GM12878 (cell line): ENCODE results near the gene CNKSR3. TPM values are rescaled to one million over a fixed set of nuclear protein-coding genes. Genes with fewer than 3 reads are reported as not detected.

Source experiments
- ATAC-seq: fragments of 200-7000 bp; cut with Tn5 transposase; 3 replicates; pipeline ENCODE4 v1.9.1; 2020; ENCODE audit warnings: mild to moderate bottlenecking, moderate library complexity
- BruUV-seq: library from RNA; stranded (reverse); fragments of 400-500 nt; replicated peaks from 2 replicates; lab custom pipeline; 2021; lab: Mats Ljungman, UMichigan
- CTCF ChIA-PET: fragments of 300-600 bp; sonication (Branson Sonifier 250); formaldehyde crosslinking; extraction: SDS; loops from one replicate; lab custom pipeline; 2021; ENCODE audit warnings: inconsistent platforms; lab: Yijun Ruan, JAX
- POLR2A ChIA-PET: fragments of 350-600 bp; formaldehyde crosslinking; extraction: SDS; loops from one replicate; lab custom pipeline; 2021; ENCODE audit warnings: inconsistent platforms; lab: Charles Lee
- RAD21 ChIA-PET: fragments of 300-600 bp; sonication (Branson Sonifier 250); formaldehyde crosslinking; loops from one replicate; lab custom pipeline; 2023; ENCODE audit warnings: antibody characterized with exemption; ENCODE audit not compliant: unreplicated experiment; lab: Charles Lee
- SMC1A ChIA-PET: fragments of 300-600 bp; sonication (Branson Sonifier 250); formaldehyde crosslinking; loops from one replicate; lab custom pipeline; 2023; ENCODE audit not compliant: unreplicated experiment, uncharacterized antibody; lab: Charles Lee
- DNase-seq: peaks from one replicate; pipeline ENCODE4 v3.0.0-alpha.2; 2011; ENCODE audit warnings: low read depth, low spot score
- FAIRE-seq: peaks from 3 replicates; lab custom pipeline; 2011; peaks lifted over from hg19 to GRCh38; lab: Jason Lieb, UNC
- H2AFZ ChIP-seq: 2 replicates; pipeline ENCODE4 v1.6.0; 2011; ENCODE audit warnings: low read depth, low read length, control low read depth; ENCODE audit not compliant: control insufficient read depth
- H3K27ac ChIP-seq: 2 replicates; pipeline ENCODE4 v1.5.1; 2011; ENCODE audit warnings: control low read depth; ENCODE audit not compliant: control insufficient read depth, insufficient read depth
- H3K27me3 ChIP-seq, 2 experiments: replicated peaks in 1 of 2; 2 replicates each; pipeline versions ENCODE4 v1.6.0 to v1.6.1; 2011; ENCODE audit warnings: low read length in 1 of 2; ENCODE audit not compliant: control insufficient read depth in 2 of 2, insufficient read depth in 2 of 2
- H3K36me3 ChIP-seq, 2 experiments: 2 replicates each; pipeline ENCODE4 v1.5.1; 2011; ENCODE audit warnings: low read length in 1 of 2; ENCODE audit not compliant: control insufficient read depth in 2 of 2, insufficient read depth in 2 of 2
- H3K4me1 ChIP-seq: 2 replicates; pipeline ENCODE4 v1.6.1; 2011; ENCODE audit warnings: mild to moderate bottlenecking, low read length, moderate library complexity, mixed read lengths; ENCODE audit not compliant: control insufficient read depth, insufficient read depth
- H3K4me2 ChIP-seq: 2 replicates; pipeline ENCODE4 v1.6.0; 2011; ENCODE audit warnings: control low read depth; ENCODE audit not compliant: control insufficient read depth, insufficient read depth
- H3K4me3 ChIP-seq: fragments of 200-600 bp; sonication (generic); 2 replicates; pipeline ENCODE4 v1.5.1; 2016
- H3K79me2 ChIP-seq: 2 replicates; pipeline ENCODE4 v1.6.0; 2011; ENCODE audit warnings: low read length; ENCODE audit not compliant: control insufficient read depth, insufficient read depth
- H3K9ac ChIP-seq: 2 replicates; pipeline ENCODE4 v1.8.0; 2011; ENCODE audit warnings: low read length, control low read depth, mixed read lengths; ENCODE audit not compliant: control insufficient read depth, insufficient read depth
- H3K9me3 ChIP-seq: replicated peaks from 3 replicates; pipeline ENCODE4 v1.5.1; 2011; ENCODE audit warnings: mild to moderate bottlenecking, low read length; ENCODE audit not compliant: control insufficient read depth, insufficient read depth
- H4K20me1 ChIP-seq: 2 replicates; pipeline ENCODE4 v1.6.0; 2011; ENCODE audit not compliant: control insufficient read depth, insufficient read depth
- BCL11A ChIP-seq: IDR thresholded peaks from 2 replicates; pipeline ENCODE4 v1.6.1; 2011; ENCODE audit warnings: low read depth, low read length
- MYC ChIP-seq: IDR thresholded peaks from 2 replicates; pipeline ENCODE4 v1.6.1; 2011; ENCODE audit warnings: mild to moderate bottlenecking, low read length, moderate library complexity, inconsistent platforms; ENCODE audit not compliant: insufficient read depth, insufficient replicate concordance, insufficient read length, severe bottlenecking
- PAX5 ChIP-seq: IDR thresholded peaks from 2 replicates; pipeline ENCODE4 v1.6.1; 2011; ENCODE audit warnings: low read depth, low read length, borderline replicate concordance
- TARDBP ChIP-seq: IDR thresholded peaks from 2 replicates; pipeline ENCODE4 v1.6.1; 2016; ENCODE audit warnings: borderline replicate concordance
- TCF12 ChIP-seq: IDR thresholded peaks from 2 replicates; pipeline ENCODE4 v1.6.1; 2011; ENCODE audit warnings: low read depth, mild to moderate bottlenecking, low read length
- TCF3 ChIP-seq: IDR thresholded peaks from 2 replicates; pipeline ENCODE4 v1.6.1; 2012; ENCODE audit warnings: low read depth, mild to moderate bottlenecking, low read length, borderline replicate concordance; ENCODE audit not compliant: insufficient read depth
- ZNF217 ChIP-seq: fragments of 450-650 bp; IDR thresholded peaks from 2 replicates; pipeline ENCODE4 v1.6.1; 2017; ENCODE audit warnings: antibody characterized with exemption, mild to moderate bottlenecking
- WGBS: methylation state at CpG from one replicate; pipeline ENCODE4 v1.1.6; 2016; ENCODE audit warnings: low lambda C conversion rate; ENCODE audit not compliant: insufficient replicate concordance, insufficient coverage; ENCODE audit errors: missing lambda C conversion rate; 5-methylcytosine and 5-hydroxymethylcytosine counted together
- in situ Hi-C: fragments of 300-500 bp; cut with MboI; formaldehyde crosslinking; loops from 9 replicates; pipeline ENCODE4 v1.14.3; 2018; ENCODE audit warnings: mixed read lengths
- intact Hi-C: fragments of 100-400 bp; cut with micrococcal nuclease; formaldehyde crosslinking; loops from one replicate; pipeline ENCODE4 v1.14.2; 2022; ENCODE audit not compliant: unreplicated experiment
- polyA plus RNA-seq, 11 experiments: library from polyadenylated mRNA; depleted of rRNA in 4 of 11; unstranded in 6 of 11; stranded (reverse) in 5 of 11; fragments of >200 nt; fragmentation: Nextera tagmentation in 4 of 11; fragmentation: Illumina TruSeq in 1 of 11; extraction: Ambion mirVana in 4 of 11; extraction: Trizol in 1 of 11; gene quantifications; 1 replicate in 1 of 11; 2 replicates in 10 of 11; pipeline versions ENCODE4 v1.2.1 to v1.2.3, GENCODE V29; 2011 to 2016; ENCODE audit warnings: inconsistent platforms in 2 of 11, missing spikeins in 2 of 11, low read depth in 1 of 11
- total RNA-seq, 4 experiments: library from RNA; depleted of rRNA in 3 of 4; stranded (reverse); fragments of >200 nt in 3 of 4; fragmentation: Illumina TruSeq in 1 of 4; extraction: Trizol in 1 of 4; gene quantifications; 2 replicates each; pipeline versions ENCODE4 v1.2.1 to v1.2.3, GENCODE V29; 2013 to 2021
- TF ChIP-seq, protein P1 (sequence below): fragments of 450-650 bp; IDR thresholded peaks from 2 replicates; pipeline ENCODE4 v1.6.1; 2018; ENCODE audit warnings: borderline replicate concordance, mild to moderate bottlenecking; ENCODE audit not compliant: partially characterized antibody
- TF ChIP-seq, protein P2 (sequence below): fragments of 450-650 bp; formaldehyde crosslinking; IDR thresholded peaks from 2 replicates; pipeline ENCODE4 v1.5.0; 2022; ENCODE audit warnings: mild to moderate bottlenecking, missing genetic modification characterization
- TF ChIP-seq, protein P3 (sequence below): fragments of 450-650 bp; IDR thresholded peaks from 2 replicates; pipeline ENCODE4 v1.6.1; 2016; ENCODE audit warnings: mild to moderate bottlenecking

The CNKSR3 gene
- total and polyA plus RNA-seq, 10 of the 15 experiments (the other 5 are each of a cell fraction or from before 2014, with no cell fraction given) = under 0.01 to 0.48 (median 0.12) TPM; not detected in 2

DNA sequence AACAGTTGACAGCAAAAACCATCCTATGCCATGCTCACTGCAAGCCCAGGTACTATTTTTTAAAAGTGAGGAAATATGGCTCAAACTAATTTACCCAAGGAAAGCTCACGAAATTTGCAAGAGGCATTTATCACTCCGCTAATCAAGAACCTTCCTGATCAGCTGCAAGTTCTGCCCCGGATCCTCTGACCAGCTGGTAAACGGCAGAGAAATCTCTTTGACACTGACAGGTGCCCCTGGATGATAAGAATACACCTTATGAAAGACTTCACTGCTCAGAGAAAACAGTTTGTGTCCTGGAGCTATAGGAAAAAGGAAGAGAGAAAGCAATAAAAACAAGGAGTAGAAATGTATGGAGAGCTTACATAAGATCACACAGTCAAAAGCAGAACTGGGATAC, 6.4 kb downstream of the CNKSR3 start:
- CTCF ChIA-PET = interaction anchor here (0.7 kb wide), 1 partner anchor 369 kb away, joined by 3 read pairs; no protein-coding TSS in a partner anchor
- BruUV-seq = no TSS peak
- POLR2A ChIA-PET = no interaction called here

DNA sequence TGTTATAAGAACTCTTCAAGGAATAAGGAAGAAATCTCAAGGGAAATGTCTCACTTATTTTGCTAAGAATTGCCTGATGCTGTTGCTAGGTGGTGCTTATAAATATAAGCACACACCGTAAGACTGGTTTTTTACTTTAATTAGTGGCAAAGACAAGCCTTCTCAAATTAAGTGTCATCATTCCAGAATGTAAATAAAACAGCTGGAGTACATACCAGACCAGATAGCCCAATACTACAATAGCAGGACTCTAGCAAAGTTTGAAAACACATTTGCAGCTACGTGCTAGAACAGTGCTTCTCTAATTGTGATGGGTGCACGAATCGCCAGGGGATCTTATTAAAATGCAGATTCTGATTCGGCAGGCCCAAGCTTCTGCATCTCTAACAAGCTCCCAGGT, 6.8 kb downstream of the CNKSR3 start:
- intact Hi-C loops = no loop called here
- SMC1A ChIA-PET = interaction anchor here (1.0 kb wide), 1 partner anchor 19 kb away, joined by 3 read pairs; no protein-coding TSS in a partner anchor
- DNase-seq (no peak), ATAC-seq (no peak), FAIRE-seq (no peak)
- H3K27ac ChIP-seq = no peak overlapping the region
- RAD21 ChIA-PET = no interaction called here
- 29% methylated on average over 5 of the region's 5 CpGs for WGBS
- H3K9ac ChIP-seq = no peak overlapping the region
- H4K20me1 ChIP-seq = no peaks in the 10 kb centered on the region
- H3K36me3 ChIP-seq = no peaks in the 10 kb centered on the region
- no peaks in the 10 kb centered on the region for H3K4me1 ChIP-seq
- H3K4me2 ChIP-seq = no peak overlapping the region
- POLR2A ChIA-PET = no interaction called here
- no peak overlapping the region for H2AFZ ChIP-seq
- BruUV-seq = no TSS peak
- in situ Hi-C loops = no loop called here
- CTCF ChIA-PET = interaction anchor here (0.7 kb wide), 1 partner anchor 369 kb away, joined by 3 read pairs; no protein-coding TSS in a partner anchor
- no peak overlapping the region for H3K4me3 ChIP-seq
- H3K79me2 ChIP-seq = no peaks in the 10 kb centered on the region
- peaks cover 0 to 2% of the 10 kb centered on the region in 2 experiments; a peak in 2 of 4 replicates for H3K27me3 ChIP-seq
- no peaks in the 10 kb centered on the region; the same call in 2 of the 3 replicates for H3K9me3 ChIP-seq
- TF ChIP-seq TARDBP = no peak
- TF ChIP-seq, protein P1, sequence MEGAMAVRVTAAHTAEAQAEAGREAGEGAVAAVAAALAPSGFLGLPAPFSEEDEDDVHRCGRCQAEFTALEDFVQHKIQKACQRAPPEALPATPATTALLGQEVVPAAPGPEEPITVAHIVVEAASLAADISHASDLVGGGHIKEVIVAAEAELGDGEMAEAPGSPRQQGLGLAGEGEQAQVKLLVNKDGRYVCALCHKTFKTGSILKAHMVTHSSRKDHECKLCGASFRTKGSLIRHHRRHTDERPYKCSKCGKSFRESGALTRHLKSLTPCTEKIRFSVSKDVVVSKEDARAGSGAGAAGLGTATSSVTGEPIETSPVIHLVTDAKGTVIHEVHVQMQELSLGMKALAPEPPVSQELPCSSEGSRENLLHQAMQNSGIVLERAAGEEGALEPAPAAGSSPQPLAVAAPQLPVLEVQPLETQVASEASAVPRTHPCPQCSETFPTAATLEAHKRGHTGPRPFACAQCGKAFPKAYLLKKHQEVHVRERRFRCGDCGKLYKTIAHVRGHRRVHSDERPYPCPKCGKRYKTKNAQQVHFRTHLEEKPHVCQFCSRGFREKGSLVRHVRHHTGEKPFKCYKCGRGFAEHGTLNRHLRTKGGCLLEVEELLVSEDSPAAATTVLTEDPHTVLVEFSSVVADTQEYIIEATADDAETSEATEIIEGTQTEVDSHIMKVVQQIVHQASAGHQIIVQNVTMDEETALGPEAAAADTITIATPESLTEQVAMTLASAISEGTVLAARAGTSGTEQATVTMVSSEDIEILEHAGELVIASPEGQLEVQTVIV = no peak
- TF ChIP-seq TCF3 = no peak
- TF ChIP-seq, protein P2, sequence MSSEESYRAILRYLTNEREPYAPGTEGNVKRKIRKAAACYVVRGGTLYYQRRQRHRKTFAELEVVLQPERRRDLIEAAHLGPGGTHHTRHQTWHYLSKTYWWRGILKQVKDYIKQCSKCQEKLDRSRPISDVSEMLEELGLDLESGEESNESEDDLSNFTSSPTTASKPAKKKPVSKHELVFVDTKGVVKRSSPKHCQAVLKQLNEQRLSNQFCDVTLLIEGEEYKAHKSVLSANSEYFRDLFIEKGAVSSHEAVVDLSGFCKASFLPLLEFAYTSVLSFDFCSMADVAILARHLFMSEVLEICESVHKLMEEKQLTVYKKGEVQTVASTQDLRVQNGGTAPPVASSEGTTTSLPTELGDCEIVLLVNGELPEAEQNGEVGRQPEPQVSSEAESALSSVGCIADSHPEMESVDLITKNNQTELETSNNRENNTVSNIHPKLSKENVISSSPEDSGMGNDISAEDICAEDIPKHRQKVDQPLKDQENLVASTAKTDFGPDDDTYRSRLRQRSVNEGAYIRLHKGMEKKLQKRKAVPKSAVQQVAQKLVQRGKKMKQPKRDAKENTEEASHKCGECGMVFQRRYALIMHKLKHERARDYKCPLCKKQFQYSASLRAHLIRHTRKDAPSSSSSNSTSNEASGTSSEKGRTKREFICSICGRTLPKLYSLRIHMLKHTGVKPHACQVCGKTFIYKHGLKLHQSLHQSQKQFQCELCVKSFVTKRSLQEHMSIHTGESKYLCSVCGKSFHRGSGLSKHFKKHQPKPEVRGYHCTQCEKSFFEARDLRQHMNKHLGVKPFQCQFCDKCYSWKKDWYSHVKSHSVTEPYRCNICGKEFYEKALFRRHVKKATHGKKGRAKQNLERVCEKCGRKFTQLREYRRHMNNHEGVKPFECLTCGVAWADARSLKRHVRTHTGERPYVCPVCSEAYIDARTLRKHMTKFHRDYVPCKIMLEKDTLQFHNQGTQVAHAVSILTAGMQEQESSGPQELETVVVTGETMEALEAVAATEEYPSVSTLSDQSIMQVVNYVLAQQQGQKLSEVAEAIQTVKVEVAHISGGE = no peak
- no peak for TF ChIP-seq MYC
- TF ChIP-seq, protein P3, sequence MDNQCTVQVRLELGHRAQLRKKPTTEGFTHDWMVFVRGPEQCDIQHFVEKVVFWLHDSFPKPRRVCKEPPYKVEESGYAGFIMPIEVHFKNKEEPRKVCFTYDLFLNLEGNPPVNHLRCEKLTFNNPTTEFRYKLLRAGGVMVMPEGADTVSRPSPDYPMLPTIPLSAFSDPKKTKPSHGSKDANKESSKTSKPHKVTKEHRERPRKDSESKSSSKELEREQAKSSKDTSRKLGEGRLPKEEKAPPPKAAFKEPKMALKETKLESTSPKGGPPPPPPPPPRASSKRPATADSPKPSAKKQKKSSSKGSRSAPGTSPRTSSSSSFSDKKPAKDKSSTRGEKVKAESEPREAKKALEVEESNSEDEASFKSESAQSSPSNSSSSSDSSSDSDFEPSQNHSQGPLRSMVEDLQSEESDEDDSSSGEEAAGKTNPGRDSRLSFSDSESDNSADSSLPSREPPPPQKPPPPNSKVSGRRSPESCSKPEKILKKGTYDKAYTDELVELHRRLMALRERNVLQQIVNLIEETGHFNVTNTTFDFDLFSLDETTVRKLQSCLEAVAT = no peak
- no peak for TF ChIP-seq PAX5

More for the DNA sequence above, 6.4 kb downstream of the CNKSR3 start:
- H3K4me2 ChIP-seq = no peak overlapping the region
- SMC1A ChIA-PET = interaction anchor here (1.0 kb wide), 1 partner anchor 18 kb away, joined by 3 read pairs; no protein-coding TSS in a partner anchor
- in situ Hi-C loops (no loop called here), intact Hi-C loops (no loop called here)
- H3K4me3 ChIP-seq = no peak overlapping the region
- WGBS = 43% methylated on average over 4 of the region's 4 CpGs
- no peak for TF ChIP-seq ZNF217
- TF ChIP-seq BCL11A = no peak
- no peak for TF ChIP-seq TCF12
- RAD21 ChIA-PET = no interaction called here
- no peak overlapping the region for H3K27ac ChIP-seq
- peaks cover 0 to 2% of the 10 kb centered on the region in 2 experiments; a peak in 2 of 4 replicates for H3K27me3 ChIP-seq
- FAIRE-seq (no peak), DNase-seq (no peak), ATAC-seq (no peak)
- H3K9me3 ChIP-seq = no peaks in the 10 kb centered on the region; the same call in 2 of the 3 replicates
- no peaks in the 10 kb centered on the region for H4K20me1 ChIP-seq
- no peaks in the 10 kb centered on the region for H3K4me1 ChIP-seq
- no peaks in the 10 kb centered on the region for H3K79me2 ChIP-seq
- H3K9ac ChIP-seq = no peak overlapping the region
- H2AFZ ChIP-seq = no peak overlapping the region
- H3K36me3 ChIP-seq = no peaks in the 10 kb centered on the region
